ENCODE measurements around the gene USP21.
A peak's percentile ranks its signal among the peaks of the same experiment; 100 is the strongest.
"Not testable (repeated sequence)": the region's sequence is repeated elsewhere in the genome, so short reads cannot be mapped to it uniquely, and the experiment has no call there.

The USP21 gene, protein sequence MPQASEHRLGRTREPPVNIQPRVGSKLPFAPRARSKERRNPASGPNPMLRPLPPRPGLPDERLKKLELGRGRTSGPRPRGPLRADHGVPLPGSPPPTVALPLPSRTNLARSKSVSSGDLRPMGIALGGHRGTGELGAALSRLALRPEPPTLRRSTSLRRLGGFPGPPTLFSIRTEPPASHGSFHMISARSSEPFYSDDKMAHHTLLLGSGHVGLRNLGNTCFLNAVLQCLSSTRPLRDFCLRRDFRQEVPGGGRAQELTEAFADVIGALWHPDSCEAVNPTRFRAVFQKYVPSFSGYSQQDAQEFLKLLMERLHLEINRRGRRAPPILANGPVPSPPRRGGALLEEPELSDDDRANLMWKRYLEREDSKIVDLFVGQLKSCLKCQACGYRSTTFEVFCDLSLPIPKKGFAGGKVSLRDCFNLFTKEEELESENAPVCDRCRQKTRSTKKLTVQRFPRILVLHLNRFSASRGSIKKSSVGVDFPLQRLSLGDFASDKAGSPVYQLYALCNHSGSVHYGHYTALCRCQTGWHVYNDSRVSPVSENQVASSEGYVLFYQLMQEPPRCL

DNA sequence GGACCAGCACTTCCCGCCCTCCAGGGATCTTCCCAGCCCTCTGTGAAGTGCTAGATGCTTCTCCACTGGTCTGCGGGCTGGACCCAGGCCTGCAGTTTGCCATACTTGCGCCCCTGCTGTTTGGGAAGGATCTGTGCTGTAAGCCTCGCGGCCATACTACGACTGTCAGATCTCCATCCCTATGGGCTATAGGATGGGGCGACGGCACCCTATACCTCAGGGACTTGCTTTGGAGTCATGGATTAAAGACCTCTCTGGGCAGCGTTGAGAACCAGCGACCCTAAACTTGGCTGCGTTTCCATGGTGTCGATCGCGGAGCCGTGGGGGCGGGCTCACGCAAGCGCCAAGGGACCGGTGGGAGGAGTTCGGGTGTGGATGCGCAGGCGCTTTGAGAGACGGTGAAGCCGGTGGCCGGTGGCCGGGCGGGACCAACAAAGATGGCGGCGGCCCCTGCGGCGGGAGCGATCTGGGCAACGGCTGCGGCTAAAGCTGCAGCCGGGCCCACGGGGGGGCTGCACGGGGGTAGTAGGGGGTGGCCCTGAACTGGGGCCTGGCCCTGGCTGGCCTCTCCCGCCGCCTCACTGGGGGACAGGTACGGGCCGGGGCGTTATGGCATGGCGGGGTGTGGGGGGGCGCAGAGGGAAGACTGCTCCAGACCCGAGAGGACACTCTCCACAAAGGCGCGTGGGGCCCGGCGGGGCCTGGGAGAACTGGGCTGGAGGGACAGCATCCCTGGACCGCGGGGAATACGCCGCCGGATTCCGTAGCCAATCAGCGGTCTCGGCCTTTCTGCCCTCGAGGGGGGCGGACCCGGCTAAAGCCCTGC lies at the start of gene USP21:
TSS of gene USP21 (plus strand) at position 414 of the 826 bp plus-strand sequence. CDS start 1,141 bp downstream, outside the sequence.
- peak; percentile 84 for DNase-seq

DNA sequence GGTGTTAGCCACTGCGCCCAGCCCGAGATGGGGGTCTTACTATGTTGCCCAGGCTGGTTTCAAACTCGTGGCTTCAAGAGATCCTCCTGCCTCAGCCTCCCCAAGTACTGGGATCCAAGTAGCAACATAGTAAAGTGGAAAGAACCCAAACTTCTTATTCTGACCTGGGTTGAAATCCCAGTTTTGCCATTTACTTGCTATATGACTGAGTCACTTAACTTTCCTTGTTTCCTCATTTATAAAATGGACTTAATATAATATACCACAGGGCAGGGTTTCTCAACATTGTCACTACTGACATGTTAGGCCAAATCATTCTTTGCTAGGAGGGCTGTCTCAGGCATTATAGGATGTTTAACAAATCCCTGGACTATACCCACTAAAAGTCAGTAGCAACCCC lies 48.2 kb upstream of the USP21 start:
- no peak for DNase-seq

DNA sequence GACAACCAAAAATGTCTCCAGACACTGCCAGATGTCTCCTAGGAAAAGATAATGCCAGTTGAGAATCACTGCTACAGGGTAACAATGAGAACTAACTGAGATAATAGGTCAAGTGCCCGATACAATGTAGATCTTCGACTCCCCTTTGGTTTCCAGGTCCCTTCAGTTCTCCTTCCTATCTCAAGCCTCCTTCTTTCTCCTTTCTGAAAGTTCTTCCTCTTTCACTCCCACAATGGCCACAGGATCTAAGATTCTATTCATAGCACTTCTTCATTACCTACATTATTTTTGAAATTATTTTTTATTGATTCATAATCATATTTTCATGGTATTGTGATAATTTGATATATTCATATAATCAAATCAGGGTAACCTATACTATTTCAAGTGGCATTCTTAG lies 47.8 kb upstream of the USP21 start:
- no peak for DNase-seq

DNA sequence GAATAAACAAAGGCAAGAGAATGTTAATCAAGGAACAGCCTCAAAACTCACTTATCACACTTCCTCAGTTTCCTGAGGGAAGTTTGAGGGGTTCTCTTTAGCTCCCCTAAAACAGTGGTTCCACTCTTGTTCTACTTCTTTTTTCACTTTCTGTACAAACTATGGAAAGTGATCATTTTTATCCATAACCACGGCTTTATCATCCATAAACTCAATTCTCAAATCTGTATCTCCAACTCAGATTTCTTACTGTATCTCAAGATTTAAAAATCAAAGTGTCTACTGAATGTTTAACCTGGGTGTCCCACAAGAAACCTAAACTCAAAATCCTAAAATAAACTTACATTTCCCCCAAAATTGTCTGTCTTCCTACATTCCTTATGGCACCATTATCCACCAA lies 45.4 kb upstream of the USP21 start:
- DNase-seq: no peak

DNA sequence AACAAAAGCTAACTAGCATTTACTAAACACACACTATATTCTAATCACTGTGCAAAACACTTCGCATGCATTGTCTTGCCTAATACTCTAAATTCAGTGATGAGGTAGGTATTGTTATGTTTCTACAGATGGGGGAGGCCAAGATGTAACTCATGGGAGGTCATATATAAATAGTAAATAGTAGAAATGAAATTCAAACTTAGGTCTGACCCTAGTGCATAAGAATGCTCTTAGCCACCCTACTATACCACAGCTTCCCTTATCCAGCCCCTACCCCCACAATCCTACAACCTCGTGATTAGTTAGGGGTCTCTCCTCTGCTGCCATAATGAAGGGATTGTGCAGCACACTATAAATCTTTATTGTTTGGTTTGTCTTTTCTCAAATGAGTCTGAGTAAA lies 44.7 kb upstream of the USP21 start:
- DNase-seq: no peak

GRCh38 chr1:161115132-161115711 lies 44.1 kb upstream of the USP21 start:
- no peak for DNase-seq

DNA sequence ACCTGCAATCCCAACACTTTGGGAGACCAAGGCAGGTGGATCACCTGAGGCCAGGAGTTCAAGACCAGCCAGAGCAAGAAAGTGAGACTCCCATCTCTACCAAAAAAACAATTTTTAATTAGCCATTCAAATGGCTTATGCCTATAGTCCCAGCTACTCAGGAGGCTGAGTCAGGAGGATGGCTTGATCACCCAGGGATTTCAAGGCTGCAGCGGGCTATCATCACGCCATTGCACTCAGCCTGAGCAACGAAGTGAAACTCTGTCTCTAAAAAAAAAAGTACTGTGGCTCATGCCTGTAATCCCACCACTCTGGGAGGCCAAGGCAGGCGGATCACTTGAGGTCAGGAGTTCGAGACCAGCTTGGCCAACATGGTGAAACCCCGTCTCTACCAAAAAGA lies 43.3 kb upstream of the USP21 start:
- DNase-seq: not testable (repeated sequence)

- peak; percentile 66 for DNase-seq
Measured at GRCh38 chr1:161117759-161118581, 41.3 kb upstream of the USP21 start, which contains the start of the genes NIT1 and PFDN2. Gene NIT1, plus strand, starts transcription at chr1:161118105. Its CDS starts 72 bp downstream, at chr1:161118177. Gene PFDN2, minus strand, starts transcription at chr1:161118037. Its CDS starts 11 bp downstream, at chr1:161118026.

GRCh38 chr1:161119092-161119903 lies 40.0 kb upstream of the USP21 start:
- DNase-seq: no peak

- DNase-seq: no peak
Measured at GRCh38 chr1:161121042-161121650, 38.2 kb upstream of the USP21 start.

DNA sequence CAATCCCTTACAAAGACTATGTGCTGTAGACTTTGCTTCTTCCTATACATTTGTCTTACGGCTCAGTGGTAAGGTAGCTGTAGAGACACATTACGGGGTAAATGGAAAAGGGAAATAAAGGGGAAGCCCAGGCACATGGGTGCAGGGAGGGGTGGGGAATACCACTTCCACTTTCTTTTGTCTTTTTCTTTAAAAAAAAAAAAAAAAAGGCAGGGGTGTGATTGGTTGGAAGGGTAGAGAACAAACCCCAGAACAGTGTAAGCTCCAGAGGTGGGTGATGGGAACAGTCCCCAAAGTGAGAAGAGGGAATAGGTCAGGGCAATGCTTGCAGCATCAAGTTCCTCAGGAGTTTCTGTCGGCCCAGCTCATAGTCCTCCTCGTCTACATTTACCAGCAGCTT lies 37.5 kb upstream of the USP21 start:
- no peak for DNase-seq

DNA sequence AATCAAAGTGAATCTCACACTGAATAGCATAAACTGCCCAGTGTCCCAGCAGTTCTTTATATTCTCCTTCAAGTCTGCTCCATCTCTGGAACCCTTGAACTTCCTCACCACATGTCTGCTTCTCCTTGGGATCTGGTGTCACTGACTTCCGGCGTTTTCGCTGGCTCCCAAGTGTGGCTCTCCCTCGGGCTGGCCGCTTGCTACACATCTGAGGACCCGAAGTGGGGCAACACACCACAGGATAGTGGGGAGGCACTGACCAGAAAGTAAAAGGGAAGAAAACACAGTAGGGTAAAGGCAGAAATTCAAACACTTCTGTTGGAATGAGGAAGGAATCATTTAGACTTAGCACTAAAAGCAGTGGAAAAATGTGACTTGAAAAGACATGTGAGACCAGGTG lies 36.3 kb upstream of the USP21 start:
- DNase-seq: peak; percentile 13

DNA sequence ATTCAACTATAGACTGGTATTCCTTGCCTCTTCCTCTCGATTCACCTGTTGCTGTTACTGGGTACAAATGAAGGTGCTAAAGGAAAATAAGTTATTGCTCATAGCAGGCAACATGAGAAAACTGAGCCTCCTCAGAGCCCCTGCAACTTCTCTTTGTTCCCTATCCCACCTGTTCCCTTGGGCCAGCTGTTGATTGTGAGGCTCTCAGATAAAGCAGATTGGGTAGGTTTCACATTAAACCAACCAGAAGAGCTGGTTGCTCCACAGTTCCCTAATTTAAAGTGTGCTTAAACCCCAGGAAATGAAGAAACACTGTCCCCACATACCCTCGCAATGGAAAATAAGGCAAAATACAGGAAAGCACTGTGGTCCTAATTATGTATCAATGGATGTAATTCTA lies 31.7 kb upstream of the USP21 start:
- peak; percentile 47 for DNase-seq

GRCh38 chr1:161128591-161129420 lies 30.5 kb upstream of the USP21 start:
- DNase-seq: peak; percentile 44

DNA sequence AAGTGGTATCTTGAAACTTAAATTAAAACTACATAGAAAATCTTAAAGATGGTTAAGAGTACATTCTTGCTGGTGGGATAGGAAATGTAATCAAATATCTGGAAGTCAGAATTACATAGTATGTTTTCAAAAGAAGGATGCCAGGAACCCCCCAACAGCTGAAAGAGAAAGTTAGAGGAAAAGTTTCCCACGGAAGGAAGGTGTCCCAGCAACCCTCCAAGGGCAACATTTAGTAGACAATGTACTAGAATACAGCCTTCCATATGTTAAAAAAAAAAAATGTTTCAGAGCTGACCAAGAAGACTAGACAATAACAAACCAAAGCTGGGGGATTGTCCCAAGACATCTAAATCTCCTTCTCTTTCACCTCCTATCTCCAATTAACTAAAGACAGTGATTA lies 29.0 kb upstream of the USP21 start:
- no peak for DNase-seq

DNA sequence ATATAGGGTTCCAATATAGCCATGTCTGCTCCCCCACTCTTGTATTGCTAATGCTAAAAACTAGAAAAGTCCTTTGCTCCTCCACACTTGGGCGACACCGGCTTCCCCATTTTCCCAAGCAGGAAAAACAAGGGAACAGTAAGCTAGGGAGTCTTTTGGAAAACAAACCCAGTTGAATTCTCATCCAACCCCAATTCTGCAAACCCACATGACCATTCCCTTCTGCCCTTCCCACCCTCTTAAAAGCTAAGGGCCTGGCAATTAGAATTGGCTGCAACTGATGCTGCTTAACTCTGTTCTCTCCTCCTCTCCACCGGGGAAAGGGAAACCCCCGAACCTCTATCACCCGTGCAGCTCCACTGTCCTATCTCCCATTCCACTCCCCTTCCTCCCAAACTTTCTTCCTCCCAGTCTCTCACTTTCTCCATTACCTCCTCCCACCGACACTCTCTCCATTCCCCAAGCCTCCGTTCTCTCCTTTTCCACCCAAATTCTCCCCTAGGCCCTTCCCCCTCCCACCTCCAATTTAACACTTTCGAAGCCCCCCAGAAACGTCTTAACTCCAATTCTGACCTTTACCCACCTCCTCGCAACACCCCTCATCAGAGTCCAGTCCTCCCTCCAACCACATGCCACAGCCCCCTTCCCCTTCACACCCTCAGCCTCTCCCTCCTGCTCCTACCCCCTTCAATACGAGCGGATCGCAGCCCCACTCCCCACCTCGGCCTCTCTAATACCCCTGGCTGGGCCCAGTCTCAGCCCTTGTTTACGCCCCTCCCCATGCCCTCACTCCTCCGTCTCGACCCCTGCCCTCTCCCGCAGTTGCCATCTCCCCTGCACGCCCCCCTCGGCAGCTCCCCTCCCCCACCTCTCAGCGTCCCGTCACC lies 27.5 kb upstream of the USP21 start:
- peak; percentile 80 for DNase-seq

DNA sequence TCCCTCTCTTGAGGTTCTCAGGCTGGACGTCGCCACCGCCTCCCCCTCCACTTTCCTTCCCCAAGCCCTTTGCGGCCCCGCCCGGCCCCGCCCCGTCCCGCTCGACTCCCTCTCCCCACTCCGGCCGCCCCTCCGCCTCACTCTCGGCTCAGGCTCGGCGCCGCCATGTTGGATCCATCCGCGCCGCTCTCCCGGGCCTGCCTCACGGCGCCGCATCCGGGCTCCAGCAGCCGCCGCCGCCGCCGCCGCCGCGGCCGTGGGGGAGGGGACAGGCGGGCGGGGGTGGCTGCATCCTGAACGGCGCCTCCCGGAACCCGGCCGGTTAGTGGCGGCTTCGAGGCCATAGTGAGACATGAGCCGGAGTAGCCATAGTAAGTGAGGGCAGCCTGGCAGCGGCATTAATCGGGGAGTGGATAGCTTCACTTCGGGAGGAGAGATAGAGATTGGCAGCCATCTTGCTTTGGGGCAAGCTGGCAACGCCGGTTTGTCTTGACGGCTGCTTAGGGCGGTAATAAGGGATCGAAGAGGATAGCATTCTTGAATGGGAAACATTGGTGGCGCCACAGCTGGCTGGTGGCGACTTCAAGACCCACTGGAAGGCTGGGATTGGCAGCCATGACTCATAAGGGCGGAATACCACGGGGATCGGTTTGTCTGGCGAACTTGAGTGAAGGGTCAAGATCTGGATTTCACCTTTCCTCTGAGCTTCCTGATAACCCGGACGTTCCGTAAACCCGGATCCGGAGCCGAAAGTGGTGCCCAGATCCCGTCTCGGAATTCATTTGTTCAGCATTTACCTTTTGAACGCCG lies 26.7 kb upstream of the USP21 start, which contains the start of gene DEDD:
TSS of gene DEDD (minus strand) at position 258 of the 810 bp plus-strand sequence. CDS start 8,205 bp downstream, outside the sequence.
- DNase-seq: peak; percentile 98
